Uterus (tissue), 4 donors: Measurements from ENCODE around the gene RELB. TPM values are rescaled to one million over a fixed set of nuclear protein-coding genes. Genes with fewer than 3 reads are reported as not detected.

Source experiments
- DNase-seq, 2 donors: peaks; one replicate each; pipeline ENCODE4 v3.0.0-alpha.2; 2019 to 2020
- H3K27ac ChIP-seq, 2 donors: fragments of 200-600 bp; sonication (generic); 1 replicate in 1 of 2; 2 replicates in 1 of 2; pipeline ENCODE4 v1.5.1; 2016 to 2018
- H3K27me3 ChIP-seq, 2 donors: fragments of 200-600 bp; sonication (generic); one replicate each; pipeline ENCODE4 v1.5.1; 2018 to 2019; ENCODE audit warnings: control low read depth in 1 of 2
- H3K36me3 ChIP-seq, 2 donors: fragments of 200-600 bp; sonication (generic); one replicate each; pipeline ENCODE4 v1.5.1; 2019; ENCODE audit warnings: control low read depth in 1 of 2
- H3K4me1 ChIP-seq, 2 donors: fragments of 200-600 bp; sonication (generic); one replicate each; pipeline ENCODE4 v1.5.1; 2018 to 2019; ENCODE audit warnings: control low read depth in 1 of 2
- H3K4me3 ChIP-seq, 2 donors: fragments of 200-600 bp; sonication (generic); 1 replicate in 1 of 2; 2 replicates in 1 of 2; pipeline ENCODE4 v1.5.1; 2018 to 2019; ENCODE audit warnings: mild to moderate bottlenecking in 1 of 2
- H3K9me3 ChIP-seq, 2 donors: fragments of 200-600 bp; sonication (generic); one replicate each; pipeline ENCODE4 v1.5.1; 2019; ENCODE audit warnings: control low read depth in 1 of 2
- POLR2A ChIP-seq, 2 donors: fragments of 450-650 bp; IDR thresholded peaks; one replicate each; pipeline ENCODE4 v1.6.1; 2016; ENCODE audit warnings: antibody characterized with exemption in 2 of 2, mild to moderate bottlenecking in 1 of 2, moderate library complexity in 1 of 2
- intact Hi-C: fragments of 100-400 bp; cut with DNase I; formaldehyde crosslinking; loops from one replicate; pipeline ENCODE4 v1.15.1; 2023; ENCODE audit warnings: low total_unique reads
- total RNA-seq, 4 donors: library from RNA; depleted of rRNA in 3 of 4; stranded (reverse); fragments of >200 nt in 3 of 4; gene quantifications; one replicate each; pipeline versions ENCODE4 v1.1.0 to v1.2.4, GENCODE V29; 2014 to 2023
- TF ChIP-seq, protein P1 (sequence below), 4 experiments: fragments of 200-600 bp in 2 of 4; fragments of 450-650 bp in 2 of 4; sonication (generic) in 2 of 4; IDR thresholded peaks; one replicate each; pipeline ENCODE4 v1.5.1; 2016 to 2019; ENCODE audit warnings: antibody characterized with exemption in 4 of 4, mild to moderate bottlenecking in 2 of 4, moderate library complexity in 1 of 4
- donor health status: DM: yes; HTN: yes; CAD: no.

RELB gene
- total RNA-seq, 4 donors from 2014 or later: 1.0 to 52.4 (median 13.9) TPM

- intact Hi-C loops: no loop called here
- no peak for DNase-seq
- Histone ChIP-seq H3K4me1 (no peaks in the 10 kb centered on the region), H3K36me3 (no peaks in the 10 kb centered on the region), H3K27ac (no peak overlapping the region), H3K4me3 (no peak overlapping the region), H3K9me3 (no peaks in the 10 kb centered on the region), H3K27me3 (no peaks in the 10 kb centered on the region)
- TF ChIP-seq, protein P1, sequence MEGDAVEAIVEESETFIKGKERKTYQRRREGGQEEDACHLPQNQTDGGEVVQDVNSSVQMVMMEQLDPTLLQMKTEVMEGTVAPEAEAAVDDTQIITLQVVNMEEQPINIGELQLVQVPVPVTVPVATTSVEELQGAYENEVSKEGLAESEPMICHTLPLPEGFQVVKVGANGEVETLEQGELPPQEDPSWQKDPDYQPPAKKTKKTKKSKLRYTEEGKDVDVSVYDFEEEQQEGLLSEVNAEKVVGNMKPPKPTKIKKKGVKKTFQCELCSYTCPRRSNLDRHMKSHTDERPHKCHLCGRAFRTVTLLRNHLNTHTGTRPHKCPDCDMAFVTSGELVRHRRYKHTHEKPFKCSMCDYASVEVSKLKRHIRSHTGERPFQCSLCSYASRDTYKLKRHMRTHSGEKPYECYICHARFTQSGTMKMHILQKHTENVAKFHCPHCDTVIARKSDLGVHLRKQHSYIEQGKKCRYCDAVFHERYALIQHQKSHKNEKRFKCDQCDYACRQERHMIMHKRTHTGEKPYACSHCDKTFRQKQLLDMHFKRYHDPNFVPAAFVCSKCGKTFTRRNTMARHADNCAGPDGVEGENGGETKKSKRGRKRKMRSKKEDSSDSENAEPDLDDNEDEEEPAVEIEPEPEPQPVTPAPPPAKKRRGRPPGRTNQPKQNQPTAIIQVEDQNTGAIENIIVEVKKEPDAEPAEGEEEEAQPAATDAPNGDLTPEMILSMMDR (IDR thresholded peaks at IDR 0.05): no peak
- no peak for TF ChIP-seq POLR2A (IDR thresholded peaks at IDR 0.05)
Observed at GRCh38 chr19:44973982-44974735, 27.1 kb upstream of the RELB start.

DNA sequence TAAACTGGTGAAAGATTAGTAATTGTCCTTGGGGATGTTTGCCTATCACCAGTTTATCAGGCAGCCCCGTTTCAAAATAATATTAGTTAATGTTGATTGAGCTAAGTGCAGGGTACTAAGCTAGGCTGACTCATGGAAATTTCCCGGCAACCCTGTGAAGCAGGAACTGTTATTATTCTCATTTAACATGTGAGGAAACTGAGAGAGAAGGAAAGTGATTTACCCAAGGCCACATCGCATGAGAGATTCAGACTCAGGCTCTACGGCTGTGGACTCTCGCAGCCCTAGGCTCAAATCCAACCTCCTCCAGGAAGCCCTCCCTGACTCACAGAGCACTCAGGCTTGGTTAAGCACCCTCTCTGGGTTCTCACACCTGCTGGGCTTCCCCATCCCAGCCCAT, 26.4 kb upstream of the RELB start:
- Histone ChIP-seq H3K9me3 (no peaks in the 10 kb centered on the region), H3K4me1 (no peaks in the 10 kb centered on the region), H3K36me3 (no peaks in the 10 kb centered on the region), H3K27ac (no peak overlapping the region), H3K27me3 (no peaks in the 10 kb centered on the region), H3K4me3 (no peak overlapping the region)
- intact Hi-C loops: no loop called here
- TF ChIP-seq, protein P1 (IDR thresholded peaks at IDR 0.05): no peak
- TF ChIP-seq POLR2A (IDR thresholded peaks at IDR 0.05): no peak
- DNase-seq: no peak

GRCh38 chr19:44975444-44975843, 25.8 kb upstream of the RELB start:
- intact Hi-C loops: no loop called here
- TF ChIP-seq POLR2A (IDR thresholded peaks at IDR 0.05): no peak
- TF ChIP-seq, protein P1 (IDR thresholded peaks at IDR 0.05): no peak
- Histone ChIP-seq H3K4me1 (no peaks in the 10 kb centered on the region), H3K9me3 (no peaks in the 10 kb centered on the region), H3K4me3 (no peak overlapping the region), H3K36me3 (no peaks in the 10 kb centered on the region), H3K27me3 (no peaks in the 10 kb centered on the region), H3K27ac (no peak overlapping the region)
- no peak for DNase-seq

GRCh38 chr19:44984005-44984404, 17.3 kb upstream of the RELB start:
- DNase-seq: no peak
- Histone ChIP-seq H3K27ac (no peak overlapping the region), H3K4me1 (no peaks in the 10 kb centered on the region), H3K4me3 (no peak overlapping the region), H3K9me3 (no peaks in the 10 kb centered on the region), H3K27me3 (no peaks in the 10 kb centered on the region), H3K36me3 (no peaks in the 10 kb centered on the region)
- no peak for TF ChIP-seq POLR2A (IDR thresholded peaks at IDR 0.05)
- TF ChIP-seq, protein P1 (IDR thresholded peaks at IDR 0.05): no peak
- intact Hi-C loops: no loop called here

DNA sequence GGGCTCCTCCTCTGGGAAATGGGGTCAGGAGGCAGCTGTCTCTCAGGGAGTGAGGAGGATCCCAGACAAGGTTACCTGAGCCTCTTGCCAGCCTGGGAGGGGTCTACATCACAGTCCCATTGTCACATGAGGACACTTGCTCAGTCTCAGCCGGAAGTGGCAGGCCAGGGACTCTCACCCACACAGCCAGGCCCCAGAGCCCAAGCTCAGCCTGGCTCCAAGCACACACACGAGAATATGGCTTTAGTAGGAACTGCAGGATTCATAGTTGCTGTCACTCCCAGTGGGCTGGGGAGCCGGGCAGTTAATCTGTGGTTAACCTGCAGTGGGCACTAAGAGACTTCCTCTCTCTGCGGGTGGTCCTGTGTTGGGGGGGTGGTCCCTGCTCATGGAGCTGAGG, 15.8 kb upstream of the RELB start:
- no peak for DNase-seq
- H3K27me3 ChIP-seq: no peaks in the 10 kb centered on the region
- no peak overlapping the region for H3K4me3 ChIP-seq
- no peaks in the 10 kb centered on the region for H3K36me3 ChIP-seq
- no peaks in the 10 kb centered on the region for H3K9me3 ChIP-seq
- TF ChIP-seq, protein P1 (IDR thresholded peaks at IDR 0.05): no peak
- no peak for TF ChIP-seq POLR2A (IDR thresholded peaks at IDR 0.05)
- no peak overlapping the region for H3K27ac ChIP-seq
- H3K4me1 ChIP-seq: no peaks in the 10 kb centered on the region
- intact Hi-C loops: no loop called here
